Breast epithelium (tissue), 3 donors: Measurements from ENCODE around the gene ODAD2.

Source experiments
- CTCF ChIP-seq, 3 donors: fragments of 450-650 bp; IDR thresholded peaks; one replicate each; pipeline ENCODE4 v1.5.1; 2016 to 2017; ENCODE audit warnings: antibody characterized with exemption in 3 of 3, mild to moderate bottlenecking in 3 of 3, moderate library complexity in 3 of 3
- POLR2A ChIP-seq: fragments of 450-650 bp; IDR thresholded peaks from one replicate; pipeline ENCODE4 v1.6.1; 2016; ENCODE audit warnings: antibody characterized with exemption, mild to moderate bottlenecking, moderate library complexity
- POLR2AphosphoS5 ChIP-seq, 3 donors: sonication (generic); formaldehyde crosslinking; IDR thresholded peaks; one replicate each; pipeline ENCODE4 v1.6.1; 2017; ENCODE audit warnings: antibody characterized with exemption in 3 of 3

DNA sequence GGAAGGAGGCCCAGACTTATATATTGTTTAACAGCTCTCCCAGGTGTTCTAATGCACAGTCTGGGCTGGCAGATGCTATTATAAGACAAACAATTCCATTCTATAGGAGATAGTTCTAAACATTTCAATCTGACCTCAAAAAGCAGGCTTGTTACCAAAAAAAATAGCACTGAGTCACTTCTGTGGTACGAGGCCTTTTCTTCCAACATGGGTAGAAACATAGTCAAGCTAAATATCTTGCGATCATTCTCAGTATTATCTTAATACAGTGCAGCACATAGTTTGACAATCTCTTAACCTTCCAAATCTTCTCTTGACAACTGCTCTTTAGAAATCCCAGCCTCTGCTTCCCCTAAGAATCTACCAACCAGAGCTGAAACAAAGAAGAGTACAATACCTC is 206.7 kb downstream of the ODAD2 start:
- no peak for TF ChIP-seq POLR2A
- no peak for TF ChIP-seq CTCF (IDR thresholded peaks at IDR 0.05)
- TF ChIP-seq POLR2AphosphoS5 (IDR thresholded peaks at IDR 0.05), result no peak
